Breast epithelium (tissue), 4 donors: ENCODE results near the gene C1QTNF8. TPM values are rescaled to one million over a fixed set of nuclear protein-coding genes. Genes with fewer than 3 reads are reported as not detected.

Experiments
- DNase-seq, 2 donors: peaks; one replicate each; pipeline ENCODE4 v3.0.0-alpha.2; 2019; ENCODE audit warnings: low spot score in 2 of 2
- H3K27ac ChIP-seq, 2 donors: fragments of 200-600 bp; sonication (generic) in 1 of 2; one replicate each; pipeline ENCODE4 v1.5.1; 2016 to 2019; ENCODE audit warnings: mild to moderate bottlenecking in 1 of 2
- H3K27me3 ChIP-seq, 2 donors: fragments of 200-600 bp; sonication (generic) in 1 of 2; one replicate each; pipeline versions ENCODE4 v1.5.1 to v1.6.0; 2017 to 2019; ENCODE audit warnings: control low read depth in 1 of 2, mild to moderate bottlenecking in 1 of 2
- H3K36me3 ChIP-seq: fragments of 200-600 bp; one replicate; pipeline ENCODE4 v1.5.1; 2019
- H3K4me1 ChIP-seq, 2 donors: fragments of 200-600 bp; sonication (generic); one replicate each; pipeline ENCODE4 v1.5.1; 2016 to 2019; ENCODE audit warnings: control low read depth in 1 of 2
- H3K4me3 ChIP-seq, 3 donors: fragments of 200-600 bp; sonication (generic); 1 replicate in 2 of 3; 2 replicates in 1 of 3; pipeline ENCODE4 v1.5.1; 2016 to 2019; ENCODE audit warnings: mild to moderate bottlenecking in 3 of 3, moderate library complexity in 2 of 3
- H3K9me3 ChIP-seq, 2 donors: fragments of 200-600 bp; sonication (generic) in 1 of 2; one replicate each; pipeline ENCODE4 v1.5.1; 2016 to 2019; ENCODE audit warnings: control low read depth in 1 of 2
- POLR2A ChIP-seq: fragments of 450-650 bp; IDR thresholded peaks from one replicate; pipeline ENCODE4 v1.6.1; 2016; ENCODE audit warnings: antibody characterized with exemption, mild to moderate bottlenecking, moderate library complexity
- POLR2AphosphoS5 ChIP-seq, 3 donors: sonication (generic); formaldehyde crosslinking; IDR thresholded peaks; one replicate each; pipeline ENCODE4 v1.6.1; 2017; ENCODE audit warnings: antibody characterized with exemption in 3 of 3
- intact Hi-C: fragments of 100-400 bp; cut with DNase I; formaldehyde crosslinking; loops from one replicate; pipeline ENCODE4 v1.15.1; 2023; ENCODE audit warnings: low total_unique reads
- total RNA-seq, 3 donors: library from RNA; depleted of rRNA; stranded (reverse); fragments of >200 nt; gene quantifications; one replicate each; pipeline ENCODE4 v1.1.0, GENCODE V29; 2016
- TF ChIP-seq, protein P1 (sequence below), 3 donors: fragments of 450-650 bp; IDR thresholded peaks; one replicate each; pipeline ENCODE4 v1.5.1; 2016 to 2017; ENCODE audit warnings: antibody characterized with exemption in 3 of 3, mild to moderate bottlenecking in 3 of 3, moderate library complexity in 3 of 3

Gene C1QTNF8
- total RNA-seq, 3 donors from 2014 or later, result not detected

GRCh38 chr16:1077877-1078578, 18.0 kb downstream of the C1QTNF8 start:
- intact Hi-C loops, result no loop called here
- DNase-seq, result no peak
- no peaks in the 10 kb centered on the region for H3K9me3 ChIP-seq
- peaks cover 5 to 95% of the 10 kb centered on the region in 2 donors for H3K27me3 ChIP-seq
- H3K36me3 ChIP-seq, result no peaks in the 10 kb centered on the region
- H3K4me1 ChIP-seq, result no peaks in the 10 kb centered on the region
- no peak overlapping the region for H3K27ac ChIP-seq
- TF ChIP-seq, protein P1, sequence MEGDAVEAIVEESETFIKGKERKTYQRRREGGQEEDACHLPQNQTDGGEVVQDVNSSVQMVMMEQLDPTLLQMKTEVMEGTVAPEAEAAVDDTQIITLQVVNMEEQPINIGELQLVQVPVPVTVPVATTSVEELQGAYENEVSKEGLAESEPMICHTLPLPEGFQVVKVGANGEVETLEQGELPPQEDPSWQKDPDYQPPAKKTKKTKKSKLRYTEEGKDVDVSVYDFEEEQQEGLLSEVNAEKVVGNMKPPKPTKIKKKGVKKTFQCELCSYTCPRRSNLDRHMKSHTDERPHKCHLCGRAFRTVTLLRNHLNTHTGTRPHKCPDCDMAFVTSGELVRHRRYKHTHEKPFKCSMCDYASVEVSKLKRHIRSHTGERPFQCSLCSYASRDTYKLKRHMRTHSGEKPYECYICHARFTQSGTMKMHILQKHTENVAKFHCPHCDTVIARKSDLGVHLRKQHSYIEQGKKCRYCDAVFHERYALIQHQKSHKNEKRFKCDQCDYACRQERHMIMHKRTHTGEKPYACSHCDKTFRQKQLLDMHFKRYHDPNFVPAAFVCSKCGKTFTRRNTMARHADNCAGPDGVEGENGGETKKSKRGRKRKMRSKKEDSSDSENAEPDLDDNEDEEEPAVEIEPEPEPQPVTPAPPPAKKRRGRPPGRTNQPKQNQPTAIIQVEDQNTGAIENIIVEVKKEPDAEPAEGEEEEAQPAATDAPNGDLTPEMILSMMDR (IDR thresholded peaks at IDR 0.05), result no peak
- TF ChIP-seq POLR2A (no peak), POLR2AphosphoS5 (IDR thresholded peaks at IDR 0.05) (no peak)
- H3K4me3 ChIP-seq, result no peak overlapping the region

DNA sequence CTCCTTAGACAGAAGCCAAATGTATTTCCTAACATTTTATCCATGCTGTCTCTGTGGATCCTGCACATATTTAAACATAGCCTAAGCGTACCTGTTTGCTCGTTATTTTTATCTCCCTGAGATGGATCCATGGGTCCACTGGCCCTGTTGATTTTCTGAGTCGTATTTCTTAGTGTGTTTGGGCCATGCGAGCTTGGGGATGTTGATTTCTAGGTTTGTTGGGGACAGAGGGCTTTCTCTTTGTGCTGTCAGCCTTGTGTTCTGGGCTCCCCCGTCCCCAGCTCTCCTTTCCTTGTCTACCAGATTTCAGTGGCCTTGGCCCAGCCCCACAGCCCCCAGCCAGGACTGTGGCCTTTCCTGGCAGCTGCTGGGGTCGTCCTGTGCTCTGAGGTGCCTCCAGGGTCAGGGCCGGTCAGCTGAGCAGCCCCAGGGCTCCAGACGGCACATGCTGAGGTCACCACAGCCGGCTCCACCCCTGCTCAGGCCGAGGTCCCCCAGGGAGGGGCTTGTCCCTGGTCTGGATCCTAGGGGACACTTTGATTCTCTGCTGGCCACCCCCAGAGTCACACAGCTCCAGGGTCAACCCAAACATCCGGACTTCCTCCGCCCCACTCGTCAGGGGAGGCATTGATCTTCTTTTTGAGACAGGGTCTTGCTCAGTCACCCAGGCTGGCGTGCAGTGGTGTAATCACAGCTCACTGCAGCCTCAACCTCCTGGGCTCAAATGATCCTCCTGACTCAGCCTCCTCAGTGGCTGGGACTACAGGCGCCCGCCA, 19.1 kb downstream of the C1QTNF8 start:
- no peak overlapping the region for H3K4me3 ChIP-seq
- no peaks in the 10 kb centered on the region for H3K4me1 ChIP-seq
- DNase-seq, result no peak
- H3K36me3 ChIP-seq, result no peaks in the 10 kb centered on the region
- no peaks in the 10 kb centered on the region for H3K9me3 ChIP-seq
- intact Hi-C loops, result no loop called here
- no peak overlapping the region for H3K27ac ChIP-seq
- TF ChIP-seq POLR2A (no peak), POLR2AphosphoS5 (IDR thresholded peaks at IDR 0.05) (no peak)
- TF ChIP-seq, protein P1 (IDR thresholded peaks at IDR 0.05), result no peak
- peaks cover 5 to 95% of the 10 kb centered on the region in 2 donors for H3K27me3 ChIP-seq

DNA sequence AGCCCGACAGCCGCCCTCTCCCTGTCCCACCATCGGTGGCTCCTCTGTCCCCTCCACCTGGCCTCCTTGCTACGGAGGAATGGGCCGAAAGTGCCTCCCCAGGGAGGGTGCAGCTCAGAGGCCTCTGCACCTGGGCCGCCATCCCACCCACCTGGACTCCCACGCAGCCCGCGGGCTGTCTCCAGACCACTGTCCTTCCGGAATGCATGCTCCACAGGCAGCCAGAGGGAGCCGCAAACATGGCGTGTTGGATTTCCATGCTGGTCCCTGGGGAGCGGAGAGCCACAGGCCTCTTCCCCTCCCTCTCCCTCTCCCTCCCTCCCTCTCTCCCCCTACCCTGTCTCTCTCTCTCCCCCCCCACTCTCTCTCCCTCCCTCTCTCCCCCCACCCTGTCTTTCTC, 20.5 kb downstream of the C1QTNF8 start:
- no peaks in the 10 kb centered on the region for H3K9me3 ChIP-seq
- H3K36me3 ChIP-seq, result no peaks in the 10 kb centered on the region
- H3K4me1 ChIP-seq, result no peaks in the 10 kb centered on the region
- DNase-seq, result no peak
- intact Hi-C loops, result no loop called here
- no peak overlapping the region for H3K4me3 ChIP-seq
- H3K27me3 ChIP-seq, result peaks cover 2 to 95% of the 10 kb centered on the region in 2 donors
- no peak overlapping the region for H3K27ac ChIP-seq
- no peak for TF ChIP-seq POLR2AphosphoS5 (IDR thresholded peaks at IDR 0.05)
- TF ChIP-seq POLR2A, result no peak
- TF ChIP-seq, protein P1 (IDR thresholded peaks at IDR 0.05), result no peak

GRCh38 chr16:1074379-1074649, 21.7 kb downstream of the C1QTNF8 start:
- no peaks in the 10 kb centered on the region for H3K9me3 ChIP-seq
- TF ChIP-seq POLR2A (no peak), POLR2AphosphoS5 (IDR thresholded peaks at IDR 0.05) (no peak)
- TF ChIP-seq, protein P1 (IDR thresholded peaks at IDR 0.05), result no peak
- no peak overlapping the region for H3K27ac ChIP-seq
- H3K4me3 ChIP-seq, result no peak overlapping the region
- no peaks in the 10 kb centered on the region for H3K36me3 ChIP-seq
- no peak for DNase-seq
- H3K27me3 ChIP-seq, result peaks cover 2 to 95% of the 10 kb centered on the region in 2 donors
- intact Hi-C loops, result no loop called here
- H3K4me1 ChIP-seq, result no peaks in the 10 kb centered on the region
